Measurements from ENCODE around the gene GNGT2.

Gene GNGT2

GRCh38 chr17:49165143-49165542, 45.2 kb downstream of the GNGT2 start:
- DNase-seq = no peak

GRCh38 chr17:49162866-49163265, 47.5 kb downstream of the GNGT2 start:
- DNase-seq = no peak

DNA sequence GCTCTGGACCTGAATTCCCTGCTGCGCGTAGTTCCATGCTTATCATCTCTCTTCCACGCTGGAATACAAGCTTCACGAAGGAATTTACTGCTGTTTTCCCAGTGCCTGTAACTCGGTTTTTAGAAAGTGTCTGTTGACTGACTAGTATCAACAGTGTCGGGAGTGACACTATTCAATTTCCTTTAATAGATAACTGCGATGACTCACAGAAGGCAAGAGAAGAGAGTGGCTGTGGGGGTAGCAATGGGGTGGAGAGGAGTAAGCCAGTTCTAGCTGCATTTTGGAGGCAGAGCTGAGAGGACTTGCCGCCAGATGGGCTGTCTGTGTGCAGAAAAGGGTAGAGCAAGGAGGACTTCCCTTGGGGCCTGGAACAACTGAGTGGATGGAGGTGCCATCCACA, 52.6 kb downstream of the GNGT2 start:
- DNase-seq = no peak

- no peak for DNase-seq
Measured at GRCh38 chr17:49156256-49156655, 54.1 kb downstream of the GNGT2 start.
